ENCODE data around the gene PTPRN2. TPM values are rescaled to one million over a fixed set of nuclear protein-coding genes. Genes with fewer than 3 reads are reported as not detected.

Gene PTPRN2
- total and polyA plus RNA-seq, 9 of the 15 experiments (the other 6 are each of a cell fraction or from before 2014, with no cell fraction given) = not detected

GRCh38 chr7:157791261-157791660 is 796.4 kb downstream of the PTPRN2 start:
- 22% methylated on average over 18 of the region's 23 CpGs for WGBS (ENCODE audit: insufficient coverage, low coverage, missing lambda C conversion rate)
- intact Hi-C loops (cut with micrococcal nuclease) = no loop called here

More at GRCh38 chr7:157791261-157791660, 796.4 kb downstream of the PTPRN2 start:
- Histone ChIP-seq H3K36me3 (ENCODE audit: control insufficient read depth, insufficient read depth, low read length) (no peaks in the 10 kb centered on the region), H3K27me3 (ENCODE audit: control insufficient read depth in 2 of 2, insufficient read depth in 2 of 2, low read length in 2 of 2) (peaks cover 52 to 84% of the 10 kb centered on the region in 2 experiments), H3K9me3 (replicated peaks; ENCODE audit: control insufficient read depth, insufficient read depth, low read depth, low read length) (no peaks in the 10 kb centered on the region), H3K9me1 (ENCODE audit: control insufficient read depth, insufficient read depth, low read length) (no peaks in the 10 kb centered on the region), H2AFZ (ENCODE audit: low read depth, low read length) (no peak overlapping the region), H3K79me2 (ENCODE audit: control insufficient read depth, insufficient read depth, low read length) (no peaks in the 10 kb centered on the region), H3K4me2 (ENCODE audit: insufficient read depth, low read length) (no peak overlapping the region), H3K9ac (ENCODE audit: insufficient read depth in 1 of 2, low read depth in 2 of 2, low read length in 2 of 2) (no peak overlapping the region), H4K20me1 (replicated peaks; ENCODE audit: control insufficient read depth, insufficient read depth, low read length) (peaks cover 11% of the 10 kb centered on the region), H3K4me1 (replicated peaks in 1 of 2; ENCODE audit: control insufficient read depth in 2 of 2, insufficient read depth in 2 of 2, low read length in 2 of 2) (peaks cover 0 to 11% of the 10 kb centered on the region in 2 experiments; a peak in 1 of 5 replicates), H3K4me3 (no peak overlapping the region), H3K27ac (ENCODE audit: extremely low read depth, low read depth, low read length) (no peak overlapping the region)
- CTCF ChIA-PET (ENCODE audit: low intra/inter-chr PET ratio) = no interaction called here
- ATAC-seq (no peak; the same call in 2 of the 3 replicates), FAIRE-seq (no peak), DNase-seq (ENCODE audit: extremely low read depth in 1 of 4, low spot score in 3 of 4) (no peak)
- POLR2A ChIA-PET = no interaction called here
- BruUV-seq (replicated peaks) = no TSS peak
- in situ Hi-C loops (cut with MboI) = no loop called here
- no peak for TF ChIP-seq EGR1 (conservative IDR thresholded peaks at IDR 0.05)
- TF ChIP-seq ZNF449 (CRISPR knock-in tag; IDR thresholded peaks at IDR 0.05) = no peak
- no peak for TF ChIP-seq ZNF224 (CRISPR knock-in tag; IDR thresholded peaks at IDR 0.05)
- TF ChIP-seq STAT6 (CRISPR knock-in tag; IDR thresholded peaks at IDR 0.05) = no peak
- no peak for TF ChIP-seq NR2F6 (CRISPR knock-in tag; IDR thresholded peaks at IDR 0.05)
- TF ChIP-seq HOXB6 (CRISPR knock-in tag; IDR thresholded peaks at IDR 0.05; ENCODE audit: borderline replicate concordance) = no peak
- no peak for TF ChIP-seq ZNF140 (CRISPR knock-in tag; IDR thresholded peaks at IDR 0.05)
- no peak for TF ChIP-seq ETV5 (CRISPR knock-in tag; IDR thresholded peaks at IDR 0.05; ENCODE audit: low read depth)
- TF ChIP-seq MAFG (tag; conservative IDR thresholded peaks at IDR 0.05) = no peak
- TF ChIP-seq PRPF4 (IDR thresholded peaks at IDR 0.05; ENCODE audit: insufficient read depth, low read depth, low read length, poor library complexity, severe bottlenecking) = no peak
- TF ChIP-seq PCBP2 (IDR thresholded peaks at IDR 0.05; ENCODE audit: low read depth, low read length, poor library complexity, severe bottlenecking) = no peak
- no peak for TF ChIP-seq ARID2 (IDR thresholded peaks at IDR 0.05)
- no peak for TF ChIP-seq ELK1 (CRISPR knock-in tag; IDR thresholded peaks at IDR 0.05)
- no peak for TF ChIP-seq CBX5 (IDR thresholded peaks at IDR 0.05; ENCODE audit: borderline replicate concordance, low read depth)
- no peak for TF ChIP-seq BCOR (IDR thresholded peaks at IDR 0.05)
